A549 (cell line): ENCODE data around the gene AHNAK2. TPM values are rescaled to one million over a fixed set of nuclear protein-coding genes. Genes with fewer than 3 reads are reported as not detected.

Experiments
- ATAC-seq, 2 experiments: fragments of 200-7000 bp in 1 of 2; fragments of >200 bp in 1 of 2; cut with Nextera tagmentation in 1 of 2; cut with Tn5 transposase in 1 of 2; 3 replicates each; pipeline versions ENCODE4 v1.8.0 to v1.9.1; 2018 to 2020; ENCODE audit warnings: mild to moderate bottlenecking in 1 of 2, moderate library complexity in 1 of 2
- CTCF ChIA-PET: fragments of 300-600 bp; sonication (Branson Sonifier 250); formaldehyde crosslinking; extraction: SDS; loops from one replicate; lab custom pipeline; 2021; ENCODE audit warnings: antibody characterized with exemption, inconsistent platforms; lab: Yijun Ruan, JAX
- POLR2A ChIA-PET: fragments of 350-600 bp; formaldehyde crosslinking; extraction: SDS; loops from one replicate; lab custom pipeline; 2021; ENCODE audit warnings: antibody characterized with exemption, inconsistent platforms; lab: Yijun Ruan, JAX
- DNase-seq, 2 experiments: peaks; one replicate each; pipeline versions ENCODE4 v3.0.0 to v3.0.0-alpha.2; 2011 to 2016; ENCODE audit warnings: low read depth in 1 of 2, low spot score in 1 of 2
- FAIRE-seq: peaks from 2 replicates; lab custom pipeline; 2011; peaks lifted over from hg19 to GRCh38; lab: Jason Lieb, UNC
- H3K27ac ChIP-seq, 2 experiments: fragments of >200 bp; sonication (Bioruptor Twin); formaldehyde crosslinking; 3 replicates each; pipeline ENCODE4 v1.5.1; 2016 to 2017
- H3K4me1 ChIP-seq: fragments of >200 bp; sonication (Bioruptor Twin); formaldehyde crosslinking; 3 replicates; pipeline ENCODE4 v1.6.1; 2016
- H3K4me2 ChIP-seq: fragments of >200 bp; sonication (Bioruptor Twin); formaldehyde crosslinking; 3 replicates; pipeline ENCODE4 v1.6.1; 2016
- H3K4me3 ChIP-seq: fragments of >200 bp; sonication (Bioruptor Twin); formaldehyde crosslinking; 3 replicates; pipeline ENCODE4 v1.5.1; 2016
- H3K9me3 ChIP-seq: fragments of >200 bp; sonication (Bioruptor Twin); formaldehyde crosslinking; 3 replicates; pipeline ENCODE4 v1.6.1; 2016
- CHD4 ChIP-seq: fragments of 200-600 bp; sonication (generic); IDR thresholded peaks from 2 replicates; pipeline ENCODE4 v1.6.1; 2016; ENCODE audit warnings: antibody characterized with exemption, mild to moderate bottlenecking, borderline replicate concordance
- CTCF ChIP-seq: fragments of >200 bp; sonication (Bioruptor Twin); formaldehyde crosslinking; IDR thresholded peaks from 3 replicates; pipeline ENCODE4 v1.5.1; 2016
- E2F6 ChIP-seq: IDR thresholded peaks from 2 replicates; pipeline ENCODE4 v1.6.1; 2012; ENCODE audit warnings: low read depth, borderline replicate concordance
- EHF ChIP-seq: fragments of 250-450 bp; sonication (Bioruptor Pico); IDR thresholded peaks from 2 replicates; pipeline ENCODE4 v1.5.0; 2020; ENCODE audit warnings: mild to moderate bottlenecking
- EHMT2 ChIP-seq: fragments of 200-600 bp; sonication (generic); IDR thresholded peaks from 2 replicates; pipeline ENCODE4 v1.6.1; 2016; ENCODE audit warnings: antibody characterized with exemption, low read depth, mild to moderate bottlenecking, moderate library complexity
- HES2 ChIP-seq: fragments of >200 bp; sonication (Bioruptor Twin); formaldehyde crosslinking; IDR thresholded peaks from 2 replicates; pipeline ENCODE4 v1.6.1; 2016
- HOXA7 ChIP-seq: fragments of 250-450 bp; sonication (Bioruptor Pico); IDR thresholded peaks from 2 replicates; pipeline ENCODE4 v1.5.0; 2020; ENCODE audit warnings: mild to moderate bottlenecking, moderate library complexity
- HOXB13 ChIP-seq: fragments of 250-450 bp; sonication (Bioruptor Pico); IDR thresholded peaks from 2 replicates; pipeline ENCODE4 v1.5.0; 2020; ENCODE audit warnings: low read depth, mild to moderate bottlenecking, moderate library complexity
- MAZ ChIP-seq: fragments of 150-350 bp; IDR thresholded peaks from 2 replicates; pipeline ENCODE4 v1.6.1; 2014; ENCODE audit warnings: antibody characterized with exemption, low read depth, low read length, borderline replicate concordance
- MYC ChIP-seq: IDR thresholded peaks from 2 replicates; pipeline ENCODE4 v1.6.1; 2012; ENCODE audit warnings: mild to moderate bottlenecking, inconsistent platforms, low read length, improper control_type of control experiment, borderline replicate concordance
- PHF8 ChIP-seq: fragments of 200-600 bp; sonication (generic); IDR thresholded peaks from 2 replicates; pipeline ENCODE4 v1.6.1; 2016; ENCODE audit warnings: low read depth, mild to moderate bottlenecking, antibody characterized with exemption, moderate library complexity, borderline replicate concordance
- POLR2AphosphoS2 ChIP-seq: conservative IDR thresholded peaks from 2 replicates; pipeline ENCODE4 v1.6.1; 2012; ENCODE audit warnings: low read length, improper control_type of control experiment, inconsistent platforms
- RFX5 ChIP-seq: fragments of 450-650 bp; IDR thresholded peaks from 2 replicates; pipeline ENCODE4 v1.7.1; 2014; ENCODE audit warnings: antibody characterized with exemption, mild to moderate bottlenecking, moderate library complexity
- RNF2 ChIP-seq: fragments of 200-600 bp; sonication (generic); IDR thresholded peaks from 2 replicates; pipeline ENCODE4 v1.6.1; 2016; ENCODE audit warnings: low read depth, mild to moderate bottlenecking, antibody characterized with exemption, moderate library complexity, borderline replicate concordance
- TFCP2L1 ChIP-seq: fragments of 250-450 bp; sonication (Bioruptor Pico); IDR thresholded peaks from 2 replicates; pipeline ENCODE4 v1.5.0; 2021; ENCODE audit warnings: mild to moderate bottlenecking
- TP53 ChIP-seq: fragments of 250-450 bp; sonication (Bioruptor Pico); IDR thresholded peaks from 2 replicates; pipeline ENCODE4 v1.5.0; 2021; ENCODE audit warnings: mild to moderate bottlenecking, moderate library complexity
- WGBS: methylation state at CpG from one replicate; pipeline ENCODE4 v1.1.6; 2017; ENCODE audit errors: missing lambda C conversion rate; 5-methylcytosine and 5-hydroxymethylcytosine counted together
- polyA plus RNA-seq, 4 experiments: library from polyadenylated mRNA; depleted of rRNA in 3 of 4; stranded (reverse); fragments of >200 nt; fragmentation: RNase III in 1 of 4; extraction: RNeasy Plus Mini Kit Qiagen cat#74134 plus additional on column Dnase treatment in 1 of 4; gene quantifications; 2 replicates in 3 of 4; 3 replicates in 1 of 4; pipeline ENCODE4 v1.2.3, GENCODE V29; 2011 to 2017
- TF ChIP-seq, protein P1 (sequence below): fragments of >200 bp; sonication (Bioruptor Twin); formaldehyde crosslinking; IDR thresholded peaks from 3 replicates; pipeline ENCODE4 v1.6.1; 2016
- TF ChIP-seq, protein P2 (sequence below): IDR thresholded peaks from 2 replicates; pipeline ENCODE4 v1.6.1; 2012

The AHNAK2 gene
- polyA plus RNA-seq, 2 of the 4 experiments (the other 2 are of a cell fraction) = 43.3 to 43.7 TPM

- TF ChIP-seq, protein P1, sequence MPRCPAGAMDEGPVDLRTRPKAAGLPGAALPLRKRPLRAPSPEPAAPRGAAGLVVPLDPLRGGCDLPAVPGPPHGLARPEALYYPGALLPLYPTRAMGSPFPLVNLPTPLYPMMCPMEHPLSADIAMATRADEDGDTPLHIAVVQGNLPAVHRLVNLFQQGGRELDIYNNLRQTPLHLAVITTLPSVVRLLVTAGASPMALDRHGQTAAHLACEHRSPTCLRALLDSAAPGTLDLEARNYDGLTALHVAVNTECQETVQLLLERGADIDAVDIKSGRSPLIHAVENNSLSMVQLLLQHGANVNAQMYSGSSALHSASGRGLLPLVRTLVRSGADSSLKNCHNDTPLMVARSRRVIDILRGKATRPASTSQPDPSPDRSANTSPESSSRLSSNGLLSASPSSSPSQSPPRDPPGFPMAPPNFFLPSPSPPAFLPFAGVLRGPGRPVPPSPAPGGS = no peak
- TF ChIP-seq RFX5 (no peak), CHD4 (no peak), TFCP2L1 (CRISPR knock-in tag) (no peak)
- TF ChIP-seq, protein P2, sequence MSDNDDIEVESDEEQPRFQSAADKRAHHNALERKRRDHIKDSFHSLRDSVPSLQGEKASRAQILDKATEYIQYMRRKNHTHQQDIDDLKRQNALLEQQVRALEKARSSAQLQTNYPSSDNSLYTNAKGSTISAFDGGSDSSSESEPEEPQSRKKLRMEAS = no peak
These were observed 10.0 kb downstream of the AHNAK2 start (continued) for GRCh38 chr14:104968153-104968527.

- 0 out of 2 replicates have a peak, but pooled peaks have one; percentile 2 for TF ChIP-seq HOXA7
- TF ChIP-seq PHF8 = no peak
- no peak for TF ChIP-seq TP53 (CRISPR knock-in tag)
- TF ChIP-seq POLR2AphosphoS2 = no peak
- no peak for TF ChIP-seq MYC
- no peak for TF ChIP-seq RNF2
- TF ChIP-seq HOXB13 = no peak
- TF ChIP-seq, protein P2 = peak; percentile 15; the same call in 1 of the 2 replicates
- 40% methylated on average over 17 of the region's 36 CpGs for WGBS
- Histone ChIP-seq H3K9me3 (no peaks in the 10 kb centered on the region), H3K27ac (peak overlapping the region; percentile 97 to 99), H3K4me2 (peak overlapping the region; percentile 97), H3K4me3 (peak overlapping the region; percentile 67), H3K4me1 (peaks cover 57% of the 10 kb centered on the region)
- FAIRE-seq = no peak
- POLR2A ChIA-PET = no interaction called here
- CTCF ChIA-PET = interaction anchor here (1.0 to 8.7 kb wide), 6 partner anchors 8 to 120 kb away, joined by 3 to 86 read pairs (median 6); no protein-coding TSS in a partner anchor
- DNase-seq = peak in 1 of 2 experiments; percentile 36
- peak in 1 of 2 experiments; percentile 2; a peak in 2 of 6 replicates for ATAC-seq
These were observed 10.6 kb downstream of the AHNAK2 start for GRCh38 chr14:104967386-104968152.

DNA sequence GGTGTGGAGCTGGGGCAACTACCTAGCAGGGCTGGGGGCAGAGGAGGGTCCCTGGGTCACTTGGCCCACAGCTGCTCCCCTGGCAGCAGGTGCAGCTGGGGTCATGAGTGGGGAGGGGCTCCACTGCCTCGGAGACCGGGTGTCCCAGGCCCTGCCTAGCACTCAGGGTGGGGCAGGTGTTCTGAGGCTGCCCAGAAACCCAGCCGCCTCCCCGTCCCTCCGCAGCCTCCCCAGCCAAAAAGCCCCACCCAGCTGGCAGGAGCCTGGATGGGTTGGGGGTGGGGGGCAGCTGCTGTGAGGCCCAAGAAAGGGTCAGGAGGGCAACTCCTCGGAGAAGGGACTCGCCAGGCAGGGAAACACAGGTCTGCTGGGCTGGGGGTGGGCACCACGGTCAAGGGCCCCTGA, 11.2 kb downstream of the AHNAK2 start:
- Histone ChIP-seq H3K9me3 (no peaks in the 10 kb centered on the region), H3K4me2 (peak overlapping the region; percentile 97), H3K27ac (peak overlapping the region; percentile 97 to 99), H3K4me1 (peaks cover 51% of the 10 kb centered on the region), H3K4me3 (no peak overlapping the region)
- DNase-seq = no peak
- ChIA-PET CTCF (interaction anchor here (1.0 to 8.7 kb wide), 4 partner anchors 9 to 71 kb away, joined by 3 to 86 read pairs (median 24); no protein-coding TSS in a partner anchor), POLR2A (no interaction called here)
- no peak for FAIRE-seq
- no peak for ATAC-seq
- WGBS = 70% methylated on average over 6 of the region's 8 CpGs
- TF ChIP-seq MYC (no peak), EHF (CRISPR knock-in tag) (no peak), HES2 (no peak), EHMT2 (no peak), HOXA7 (no peak), MAZ (no peak), PHF8 (no peak), E2F6 (no peak), CTCF (no peak), CHD4 (no peak)
- TF ChIP-seq, protein P2 = no peak
